ENCODE results near the gene GMPPA. TPM values are rescaled to one million over a fixed set of nuclear protein-coding genes. Genes with fewer than 3 reads are reported as not detected.

The GMPPA gene
- polyA plus RNA-seq, 1 donor (not counting 4 experiments of a cell fraction or from before 2014, with no cell fraction given), result 50.6 TPM

DNA sequence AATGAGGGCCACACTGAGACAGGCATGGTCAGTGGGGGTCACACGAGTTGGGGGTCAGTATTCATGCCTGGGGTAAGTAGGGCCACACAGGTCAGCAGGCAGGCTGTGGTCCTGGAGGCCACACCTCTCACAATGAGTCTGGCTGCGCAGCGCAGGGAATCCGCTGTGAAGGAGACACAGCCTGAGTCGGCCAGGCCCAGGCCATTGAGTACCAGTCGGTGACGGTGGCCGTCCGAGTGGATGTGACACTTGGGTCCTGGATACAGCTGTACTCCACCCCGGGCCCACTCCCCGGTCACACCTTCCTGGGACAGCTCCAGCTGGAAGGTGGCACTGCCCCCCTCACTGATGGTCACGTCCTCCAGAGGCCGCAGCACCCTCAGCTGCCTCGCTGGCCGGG, 55.7 kb downstream of the GMPPA start:
- no peak for DNase-seq (ENCODE audit: low read depth, low spot score)
- no peaks in the 10 kb centered on the region for H3K9me3 ChIP-seq (ENCODE audit: control insufficient read depth, low read depth, low read length)
- dilution Hi-C loops (cut with MboI; ENCODE audit: extremely low pct_ligation_motif_present, low sequenced_read_pairs), result no loop called here
- H3K27me3 ChIP-seq (ENCODE audit: control insufficient read depth, extremely low read depth, insufficient read depth, low read length), result peaks cover 9% of the 10 kb centered on the region
- H3K79me2 ChIP-seq (ENCODE audit: control insufficient read depth, insufficient read depth, low read length), result no peaks in the 10 kb centered on the region
- TF ChIP-seq EZH2 (IDR thresholded peaks at IDR 0.05; ENCODE audit: low read length), result no peak
- TF ChIP-seq, protein P1, sequence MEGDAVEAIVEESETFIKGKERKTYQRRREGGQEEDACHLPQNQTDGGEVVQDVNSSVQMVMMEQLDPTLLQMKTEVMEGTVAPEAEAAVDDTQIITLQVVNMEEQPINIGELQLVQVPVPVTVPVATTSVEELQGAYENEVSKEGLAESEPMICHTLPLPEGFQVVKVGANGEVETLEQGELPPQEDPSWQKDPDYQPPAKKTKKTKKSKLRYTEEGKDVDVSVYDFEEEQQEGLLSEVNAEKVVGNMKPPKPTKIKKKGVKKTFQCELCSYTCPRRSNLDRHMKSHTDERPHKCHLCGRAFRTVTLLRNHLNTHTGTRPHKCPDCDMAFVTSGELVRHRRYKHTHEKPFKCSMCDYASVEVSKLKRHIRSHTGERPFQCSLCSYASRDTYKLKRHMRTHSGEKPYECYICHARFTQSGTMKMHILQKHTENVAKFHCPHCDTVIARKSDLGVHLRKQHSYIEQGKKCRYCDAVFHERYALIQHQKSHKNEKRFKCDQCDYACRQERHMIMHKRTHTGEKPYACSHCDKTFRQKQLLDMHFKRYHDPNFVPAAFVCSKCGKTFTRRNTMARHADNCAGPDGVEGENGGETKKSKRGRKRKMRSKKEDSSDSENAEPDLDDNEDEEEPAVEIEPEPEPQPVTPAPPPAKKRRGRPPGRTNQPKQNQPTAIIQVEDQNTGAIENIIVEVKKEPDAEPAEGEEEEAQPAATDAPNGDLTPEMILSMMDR (optimal IDR thresholded peaks at IDR 0.05 in 1 of 3, IDR thresholded peaks at IDR 0.05 in 1 of 3, conservative IDR thresholded peaks at IDR 0.05 in 1 of 3; ENCODE audit: extremely low read depth in 1 of 3, insufficient read depth in 2 of 3, low read length in 3 of 3), result no peak
- H3K9me1 ChIP-seq (ENCODE audit: control insufficient read depth, extremely low read depth, insufficient read depth, low read length), result no peaks in the 10 kb centered on the region
- no peak for FAIRE-seq
- no peaks in the 10 kb centered on the region for H3K4me1 ChIP-seq (ENCODE audit: control insufficient read depth, extremely low read depth, insufficient read depth, low read length)
- no peak overlapping the region for H3K9ac ChIP-seq (ENCODE audit: control insufficient read depth, extremely low read depth, insufficient read depth, low read length)
- H3K4me2 ChIP-seq (ENCODE audit: control insufficient read depth, extremely low read depth, insufficient read depth, low read depth, low read length), result no peak overlapping the region
- H3K36me3 ChIP-seq (ENCODE audit: control insufficient read depth in 2 of 2, extremely low read depth in 1 of 2, insufficient read depth in 2 of 2, low read length in 2 of 2), result no peaks in the 10 kb centered on the region
- H2AFZ ChIP-seq (ENCODE audit: control insufficient read depth, low read length), result no peak overlapping the region
- no peaks in the 10 kb centered on the region for H4K20me1 ChIP-seq (ENCODE audit: control insufficient read depth, extremely low read depth, insufficient read depth, low read length)
- no peak overlapping the region for H3K4me3 ChIP-seq (ENCODE audit: control insufficient read depth in 2 of 3, extremely low read depth in 1 of 3, insufficient read depth in 2 of 3, low read depth in 1 of 3, low read length in 3 of 3)
- no peak overlapping the region for H3K27ac ChIP-seq (ENCODE audit: control insufficient read depth, insufficient read depth, low read length)

DNA sequence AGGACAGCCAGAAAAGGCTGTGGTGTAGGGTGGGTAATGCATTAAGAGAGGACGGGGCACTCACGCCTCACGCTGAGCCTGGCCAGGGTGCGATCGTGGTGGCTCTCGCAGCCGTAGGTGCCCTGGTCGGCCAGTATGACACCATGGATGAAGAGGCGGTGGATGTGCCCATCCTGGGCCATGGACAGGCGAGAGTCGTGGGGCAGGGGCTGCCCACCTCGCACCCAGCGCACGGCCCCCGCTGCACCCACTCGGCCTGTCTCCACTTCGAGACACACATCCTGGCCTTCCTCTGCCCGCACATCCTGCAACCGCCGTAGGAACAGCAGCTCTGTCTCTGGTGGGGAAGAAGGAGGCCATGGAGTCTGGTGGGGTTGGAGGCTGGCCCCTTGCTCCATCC, 57.3 kb downstream of the GMPPA start:
- Histone ChIP-seq H3K9ac (ENCODE audit: control insufficient read depth, extremely low read depth, insufficient read depth, low read length) (no peak overlapping the region), H3K9me3 (ENCODE audit: control insufficient read depth, low read depth, low read length) (no peaks in the 10 kb centered on the region), H4K20me1 (ENCODE audit: control insufficient read depth, extremely low read depth, insufficient read depth, low read length) (no peaks in the 10 kb centered on the region), H3K4me2 (ENCODE audit: control insufficient read depth, extremely low read depth, insufficient read depth, low read depth, low read length) (no peak overlapping the region), H3K9me1 (ENCODE audit: control insufficient read depth, extremely low read depth, insufficient read depth, low read length) (no peaks in the 10 kb centered on the region), H3K27me3 (ENCODE audit: control insufficient read depth, extremely low read depth, insufficient read depth, low read length) (peaks cover 9% of the 10 kb centered on the region), H3K27ac (ENCODE audit: control insufficient read depth, insufficient read depth, low read length) (no peak overlapping the region), H3K4me3 (ENCODE audit: control insufficient read depth in 2 of 3, extremely low read depth in 1 of 3, insufficient read depth in 2 of 3, low read depth in 1 of 3, low read length in 3 of 3) (no peak overlapping the region), H3K4me1 (ENCODE audit: control insufficient read depth, extremely low read depth, insufficient read depth, low read length) (no peaks in the 10 kb centered on the region), H3K36me3 (ENCODE audit: control insufficient read depth in 2 of 2, extremely low read depth in 1 of 2, insufficient read depth in 2 of 2, low read length in 2 of 2) (no peaks in the 10 kb centered on the region), H2AFZ (ENCODE audit: control insufficient read depth, low read length) (no peak overlapping the region), H3K79me2 (ENCODE audit: control insufficient read depth, insufficient read depth, low read length) (no peaks in the 10 kb centered on the region)
- TF ChIP-seq, protein P1 (optimal IDR thresholded peaks at IDR 0.05 in 1 of 3, IDR thresholded peaks at IDR 0.05 in 1 of 3, conservative IDR thresholded peaks at IDR 0.05 in 1 of 3; ENCODE audit: extremely low read depth in 1 of 3, insufficient read depth in 2 of 3, low read length in 3 of 3), result no peak
- TF ChIP-seq EZH2 (IDR thresholded peaks at IDR 0.05; ENCODE audit: low read length), result no peak
- FAIRE-seq, result no peak
- dilution Hi-C loops (cut with MboI; ENCODE audit: extremely low pct_ligation_motif_present, low sequenced_read_pairs), result no loop called here
- DNase-seq (ENCODE audit: low read depth, low spot score), result no peak
